Tibial nerve (tissue), 3 donors: ENCODE data around the gene WFDC5.

Experiments
- POLR2A ChIP-seq, 2 donors: fragments of 450-650 bp; IDR thresholded peaks; one replicate each; pipeline ENCODE4 v1.6.1; 2017; ENCODE audit warnings: antibody characterized with exemption in 2 of 2, mild to moderate bottlenecking in 2 of 2, moderate library complexity in 2 of 2
- TF ChIP-seq, protein P1 (sequence below), 5 experiments: fragments of 200-600 bp in 3 of 5; fragments of 450-650 bp in 2 of 5; sonication (generic) in 3 of 5; IDR thresholded peaks; one replicate each; pipeline ENCODE4 v1.5.1; 2016 to 2019; ENCODE audit warnings: antibody characterized with exemption in 5 of 5, mild to moderate bottlenecking in 3 of 5, moderate library complexity in 2 of 5

DNA sequence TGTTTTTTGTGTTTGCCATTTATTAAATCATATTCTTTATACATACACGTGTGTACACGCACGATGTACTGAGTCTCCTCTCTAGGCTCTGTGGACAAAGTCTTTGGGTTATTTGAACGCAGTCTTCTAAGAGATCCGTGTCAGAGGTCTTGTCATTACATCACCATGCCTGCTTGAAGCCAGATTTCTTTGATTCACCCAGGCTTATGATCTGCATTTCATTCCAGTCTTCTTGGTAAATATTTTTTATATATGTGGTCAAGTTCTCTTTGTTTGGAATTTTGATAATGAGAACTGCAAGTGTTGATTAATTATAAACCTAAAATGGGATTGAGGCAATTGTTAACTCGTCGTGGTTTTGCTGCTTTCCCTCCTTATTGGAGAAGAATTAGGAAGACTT is 48.6 kb downstream of the WFDC5 start:
- TF ChIP-seq, protein P1, sequence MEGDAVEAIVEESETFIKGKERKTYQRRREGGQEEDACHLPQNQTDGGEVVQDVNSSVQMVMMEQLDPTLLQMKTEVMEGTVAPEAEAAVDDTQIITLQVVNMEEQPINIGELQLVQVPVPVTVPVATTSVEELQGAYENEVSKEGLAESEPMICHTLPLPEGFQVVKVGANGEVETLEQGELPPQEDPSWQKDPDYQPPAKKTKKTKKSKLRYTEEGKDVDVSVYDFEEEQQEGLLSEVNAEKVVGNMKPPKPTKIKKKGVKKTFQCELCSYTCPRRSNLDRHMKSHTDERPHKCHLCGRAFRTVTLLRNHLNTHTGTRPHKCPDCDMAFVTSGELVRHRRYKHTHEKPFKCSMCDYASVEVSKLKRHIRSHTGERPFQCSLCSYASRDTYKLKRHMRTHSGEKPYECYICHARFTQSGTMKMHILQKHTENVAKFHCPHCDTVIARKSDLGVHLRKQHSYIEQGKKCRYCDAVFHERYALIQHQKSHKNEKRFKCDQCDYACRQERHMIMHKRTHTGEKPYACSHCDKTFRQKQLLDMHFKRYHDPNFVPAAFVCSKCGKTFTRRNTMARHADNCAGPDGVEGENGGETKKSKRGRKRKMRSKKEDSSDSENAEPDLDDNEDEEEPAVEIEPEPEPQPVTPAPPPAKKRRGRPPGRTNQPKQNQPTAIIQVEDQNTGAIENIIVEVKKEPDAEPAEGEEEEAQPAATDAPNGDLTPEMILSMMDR (IDR thresholded peaks at IDR 0.05), result no peak
- no peak for TF ChIP-seq POLR2A (IDR thresholded peaks at IDR 0.05)
